Breast epithelium (tissue), 4 donors: Measurements from ENCODE around the gene CLEC4F. TPM values are rescaled to one million over a fixed set of nuclear protein-coding genes. Genes with fewer than 3 reads are reported as not detected.

ENCODE experiments used
- DNase-seq, 2 donors: peaks; one replicate each; pipeline ENCODE4 v3.0.0-alpha.2; 2019; ENCODE audit warnings: low spot score in 2 of 2
- H3K27ac ChIP-seq, 2 donors: fragments of 200-600 bp; sonication (generic) in 1 of 2; one replicate each; pipeline ENCODE4 v1.5.1; 2016 to 2019; ENCODE audit warnings: mild to moderate bottlenecking in 1 of 2
- H3K27me3 ChIP-seq, 2 donors: fragments of 200-600 bp; sonication (generic) in 1 of 2; one replicate each; pipeline versions ENCODE4 v1.5.1 to v1.6.0; 2017 to 2019; ENCODE audit warnings: control low read depth in 1 of 2, mild to moderate bottlenecking in 1 of 2
- H3K36me3 ChIP-seq: fragments of 200-600 bp; one replicate; pipeline ENCODE4 v1.5.1; 2019
- H3K4me1 ChIP-seq, 2 donors: fragments of 200-600 bp; sonication (generic); one replicate each; pipeline ENCODE4 v1.5.1; 2016 to 2019; ENCODE audit warnings: control low read depth in 1 of 2
- H3K4me3 ChIP-seq, 3 donors: fragments of 200-600 bp; sonication (generic); 1 replicate in 2 of 3; 2 replicates in 1 of 3; pipeline ENCODE4 v1.5.1; 2016 to 2019; ENCODE audit warnings: mild to moderate bottlenecking in 3 of 3, moderate library complexity in 2 of 3
- H3K9me3 ChIP-seq, 2 donors: fragments of 200-600 bp; sonication (generic) in 1 of 2; one replicate each; pipeline ENCODE4 v1.5.1; 2016 to 2019; ENCODE audit warnings: control low read depth in 1 of 2
- CTCF ChIP-seq, 3 donors: fragments of 450-650 bp; IDR thresholded peaks; one replicate each; pipeline ENCODE4 v1.5.1; 2016 to 2017; ENCODE audit warnings: antibody characterized with exemption in 3 of 3, mild to moderate bottlenecking in 3 of 3, moderate library complexity in 3 of 3
- POLR2A ChIP-seq: fragments of 450-650 bp; IDR thresholded peaks from one replicate; pipeline ENCODE4 v1.6.1; 2016; ENCODE audit warnings: antibody characterized with exemption, mild to moderate bottlenecking, moderate library complexity
- POLR2AphosphoS5 ChIP-seq, 3 donors: sonication (generic); formaldehyde crosslinking; IDR thresholded peaks; one replicate each; pipeline ENCODE4 v1.6.1; 2017; ENCODE audit warnings: antibody characterized with exemption in 3 of 3
- intact Hi-C: fragments of 100-400 bp; cut with DNase I; formaldehyde crosslinking; loops from one replicate; pipeline ENCODE4 v1.15.1; 2023; ENCODE audit warnings: low total_unique reads
- total RNA-seq, 3 donors: library from RNA; depleted of rRNA; stranded (reverse); fragments of >200 nt; gene quantifications; one replicate each; pipeline ENCODE4 v1.1.0, GENCODE V29; 2016

Gene CLEC4F
- total RNA-seq, 3 donors from 2014 or later, result 0.88 TPM; not detected in 2

GRCh38 chr2:70797506-70797905 lies 22.9 kb downstream of the CLEC4F start:
- no peak for TF ChIP-seq POLR2A
- no peak for TF ChIP-seq CTCF (IDR thresholded peaks at IDR 0.05)
- TF ChIP-seq POLR2AphosphoS5 (IDR thresholded peaks at IDR 0.05), result no peak
- intact Hi-C loops, result no loop called here
- Histone ChIP-seq H3K27ac (no peak overlapping the region), H3K36me3 (no peaks in the 10 kb centered on the region), H3K4me1 (no peaks in the 10 kb centered on the region), H3K4me3 (no peak overlapping the region), H3K9me3 (no peaks in the 10 kb centered on the region), H3K27me3 (peaks cover 0 to 5% of the 10 kb centered on the region in 2 donors)
- DNase-seq, result no peak

- no peak overlapping the region for H3K4me3 ChIP-seq
- no peaks in the 10 kb centered on the region for H3K36me3 ChIP-seq
- H3K9me3 ChIP-seq, result no peaks in the 10 kb centered on the region
- H3K27ac ChIP-seq, result no peak overlapping the region
- no peaks in the 10 kb centered on the region for H3K4me1 ChIP-seq
- no peak for TF ChIP-seq CTCF (IDR thresholded peaks at IDR 0.05)
- TF ChIP-seq POLR2AphosphoS5 (IDR thresholded peaks at IDR 0.05), result no peak
- no peak for TF ChIP-seq POLR2A
- no peak for DNase-seq
- intact Hi-C loops, result no loop called here
- peaks cover 0 to 8% of the 10 kb centered on the region in 2 donors for H3K27me3 ChIP-seq
Measured at GRCh38 chr2:70796262-70796661, 24.1 kb downstream of the CLEC4F start.

- H3K36me3 ChIP-seq, result no peaks in the 10 kb centered on the region
- peaks cover 0 to 17% of the 10 kb centered on the region in 2 donors for H3K27me3 ChIP-seq
- H3K4me3 ChIP-seq, result no peak overlapping the region
- H3K27ac ChIP-seq, result no peak overlapping the region
- no peaks in the 10 kb centered on the region for H3K4me1 ChIP-seq
- intact Hi-C loops, result no loop called here
- TF ChIP-seq CTCF (IDR thresholded peaks at IDR 0.05), result no peak
- TF ChIP-seq POLR2AphosphoS5 (IDR thresholded peaks at IDR 0.05), result no peak
- no peak for TF ChIP-seq POLR2A
- no peak for DNase-seq
- H3K9me3 ChIP-seq, result no peaks in the 10 kb centered on the region
Measured at GRCh38 chr2:70795164-70795995, 25.0 kb downstream of the CLEC4F start.

- DNase-seq, result no peak
- no peak overlapping the region for H3K4me3 ChIP-seq
- H3K27ac ChIP-seq, result no peak overlapping the region
- peaks cover 0 to 33% of the 10 kb centered on the region in 2 donors for H3K27me3 ChIP-seq
- intact Hi-C loops, result loop anchor here (2.0 kb wide), 1 partner anchor 35 kb away; no protein-coding TSS in a partner anchor
- H3K36me3 ChIP-seq, result no peaks in the 10 kb centered on the region
- H3K9me3 ChIP-seq, result no peaks in the 10 kb centered on the region
- no peaks in the 10 kb centered on the region for H3K4me1 ChIP-seq
- TF ChIP-seq POLR2A, result no peak
- TF ChIP-seq CTCF (IDR thresholded peaks at IDR 0.05), result no peak
- TF ChIP-seq POLR2AphosphoS5 (IDR thresholded peaks at IDR 0.05), result no peak
Measured at GRCh38 chr2:70793450-70793849, 26.9 kb downstream of the CLEC4F start.

- Histone ChIP-seq H3K4me1 (no peaks in the 10 kb centered on the region), H3K4me3 (peak within 1 kb of the TSS; percentile 7 to 59 (median 37)), H3K27me3 (peaks cover 0 to 46% of the 10 kb centered on the region in 2 donors), H3K36me3 (no peaks in the 10 kb centered on the region), H3K27ac (no peak within 1 kb of the TSS), H3K9me3 (no peaks in the 10 kb centered on the region)
- intact Hi-C loops, result no loop called here
- no peak for DNase-seq
- TF ChIP-seq POLR2AphosphoS5 (IDR thresholded peaks at IDR 0.05) (no peak), POLR2A (no peak), CTCF (IDR thresholded peaks at IDR 0.05) (no peak)
Measured at GRCh38 chr2:70790136-70790828, 30.1 kb downstream of the CLEC4F start, which contains the start of gene FIGLA. FIGLA (minus strand) TSS chr2:70790643; CDS start chr2:70790638, 5 bp downstream.
